ENCODE data around the gene GGPS1. TPM values are rescaled to one million over a fixed set of nuclear protein-coding genes. Genes with fewer than 3 reads are reported as not detected.

The GGPS1 gene
- total and polyA plus RNA-seq, 2 of the 8 experiments (the other 6 are each of a cell fraction or from before 2014, with no cell fraction given): 20.9 to 43.6 TPM

DNA sequence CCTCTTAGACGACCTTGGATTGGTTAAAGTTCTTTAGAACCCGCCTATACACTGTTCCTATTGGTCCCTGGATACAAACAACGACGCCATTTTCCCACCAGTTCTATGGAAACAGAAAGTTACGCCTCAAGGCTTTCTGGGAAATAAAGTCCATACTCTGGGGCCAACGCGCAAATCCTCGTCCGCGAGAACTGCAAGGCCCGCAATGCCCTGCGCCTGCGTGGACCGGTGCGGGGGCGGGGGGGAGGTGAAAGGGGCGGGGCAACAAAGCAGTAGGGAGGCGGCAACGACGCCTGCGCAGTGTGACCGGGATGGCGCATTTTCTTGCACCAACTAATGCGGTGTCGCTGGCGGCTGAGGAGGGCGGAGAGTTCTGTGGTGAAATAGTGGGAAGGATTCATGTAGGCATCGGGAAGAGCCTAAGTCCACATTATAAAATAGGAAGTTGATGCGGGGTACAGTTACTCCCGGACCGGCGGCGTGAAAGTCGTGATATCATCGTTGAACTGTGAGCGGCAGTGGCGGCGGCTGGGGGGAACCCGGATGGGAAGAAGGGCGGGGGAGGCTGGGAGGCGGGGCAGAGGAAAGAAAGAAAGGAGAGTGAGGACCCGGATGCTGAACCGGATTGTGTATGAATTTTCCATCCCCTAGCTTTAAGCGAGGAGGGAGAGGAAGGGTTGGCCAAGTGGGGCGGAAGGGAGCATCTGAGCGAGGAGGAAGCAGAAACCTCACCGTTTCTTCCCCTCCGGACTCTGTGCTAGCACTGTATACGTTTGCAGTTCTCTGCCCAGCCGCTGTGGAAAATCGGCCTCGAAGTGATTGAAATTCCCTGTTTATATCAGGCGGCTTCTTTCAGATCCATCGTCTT is at the start of gene GGPS1 (continued):
- TF ChIP-seq, protein P1, sequence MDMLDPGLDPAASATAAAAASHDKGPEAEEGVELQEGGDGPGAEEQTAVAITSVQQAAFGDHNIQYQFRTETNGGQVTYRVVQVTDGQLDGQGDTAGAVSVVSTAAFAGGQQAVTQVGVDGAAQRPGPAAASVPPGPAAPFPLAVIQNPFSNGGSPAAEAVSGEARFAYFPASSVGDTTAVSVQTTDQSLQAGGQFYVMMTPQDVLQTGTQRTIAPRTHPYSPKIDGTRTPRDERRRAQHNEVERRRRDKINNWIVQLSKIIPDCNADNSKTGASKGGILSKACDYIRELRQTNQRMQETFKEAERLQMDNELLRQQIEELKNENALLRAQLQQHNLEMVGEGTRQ (IDR thresholded peaks at IDR 0.05; ENCODE audit: low read length): no peak
- TF ChIP-seq SUZ12 (IDR thresholded peaks at IDR 0.05; ENCODE audit: low read length): no peak
- no peak for TF ChIP-seq NANOG (IDR thresholded peaks at IDR 0.05; ENCODE audit: insufficient read depth, low read depth, low read length, poor library complexity, severe bottlenecking)
- TF ChIP-seq, protein P2, sequence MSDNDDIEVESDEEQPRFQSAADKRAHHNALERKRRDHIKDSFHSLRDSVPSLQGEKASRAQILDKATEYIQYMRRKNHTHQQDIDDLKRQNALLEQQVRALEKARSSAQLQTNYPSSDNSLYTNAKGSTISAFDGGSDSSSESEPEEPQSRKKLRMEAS (IDR thresholded peaks at IDR 0.05): no peak; the same call in 1 of the 2 replicates
- TF ChIP-seq CBX8 (IDR thresholded peaks at IDR 0.05; ENCODE audit: borderline replicate concordance, low read depth, low read length): no peak
- TF ChIP-seq RAD21 (IDR thresholded peaks at IDR 0.05 in 1 of 2, conservative IDR thresholded peaks at IDR 0.05 in 1 of 2; ENCODE audit: low read depth in 2 of 2, low read length in 2 of 2): 0 out of 4 replicates have a peak, but pooled peaks of 1 of the 2 experiments have one; percentile 6
- no peak for TF ChIP-seq SIRT6 (IDR thresholded peaks at IDR 0.05; ENCODE audit: low read length)
- TF ChIP-seq CREB1 (IDR thresholded peaks at IDR 0.05): peak; percentile 68
- TF ChIP-seq POLR2AphosphoS5 (IDR thresholded peaks at IDR 0.05; ENCODE audit: low read depth, low read length): peak; percentile 89
- TF ChIP-seq ZNF274 (IDR thresholded peaks at IDR 0.05; ENCODE audit: borderline replicate concordance, extremely low read depth, low read length): no peak
- TF ChIP-seq YY1 (IDR thresholded peaks at IDR 0.05; ENCODE audit: low read depth, low read length): peak; percentile 89
- no peak for TF ChIP-seq TEAD4 (IDR thresholded peaks at IDR 0.05; ENCODE audit: low read depth, low read length)
- peak; percentile 91; the same call in 1 of the 2 replicates for TF ChIP-seq RBBP5 (IDR thresholded peaks at IDR 0.05; ENCODE audit: borderline replicate concordance, low read depth, low read length)
- peak; percentile 69; the same call in 1 of the 2 replicates for TF ChIP-seq SIX5 (IDR thresholded peaks at IDR 0.05; ENCODE audit: low read depth, low read length)
- TF ChIP-seq TAF1 (IDR thresholded peaks at IDR 0.05; ENCODE audit: low read depth, low read length): peak; percentile 91
- TF ChIP-seq RFX5 (IDR thresholded peaks at IDR 0.05; ENCODE audit: borderline replicate concordance, low read depth, low read length): no peak

Measured in H1 (cell line).